Activated CD8-positive, alpha-beta memory T cell treated with anti-CD3 and anti-CD28 coated beads, Interleukin-2, amount 50 U/mL, for 48 hours (primary cell): ENCODE measurements around the gene CCDC88C.

Source experiments
- DNase-seq: peaks from one replicate; pipeline ENCODE4 v3.0.0-alpha.2; 2020

CCDC88C gene

GRCh38 chr14:91363776-91364523, 53.7 kb downstream of the CCDC88C start:
- no peak for DNase-seq

- no peak for DNase-seq
These were observed 56.3 kb downstream of the CCDC88C start for GRCh38 chr14:91361233-91361811.

DNA sequence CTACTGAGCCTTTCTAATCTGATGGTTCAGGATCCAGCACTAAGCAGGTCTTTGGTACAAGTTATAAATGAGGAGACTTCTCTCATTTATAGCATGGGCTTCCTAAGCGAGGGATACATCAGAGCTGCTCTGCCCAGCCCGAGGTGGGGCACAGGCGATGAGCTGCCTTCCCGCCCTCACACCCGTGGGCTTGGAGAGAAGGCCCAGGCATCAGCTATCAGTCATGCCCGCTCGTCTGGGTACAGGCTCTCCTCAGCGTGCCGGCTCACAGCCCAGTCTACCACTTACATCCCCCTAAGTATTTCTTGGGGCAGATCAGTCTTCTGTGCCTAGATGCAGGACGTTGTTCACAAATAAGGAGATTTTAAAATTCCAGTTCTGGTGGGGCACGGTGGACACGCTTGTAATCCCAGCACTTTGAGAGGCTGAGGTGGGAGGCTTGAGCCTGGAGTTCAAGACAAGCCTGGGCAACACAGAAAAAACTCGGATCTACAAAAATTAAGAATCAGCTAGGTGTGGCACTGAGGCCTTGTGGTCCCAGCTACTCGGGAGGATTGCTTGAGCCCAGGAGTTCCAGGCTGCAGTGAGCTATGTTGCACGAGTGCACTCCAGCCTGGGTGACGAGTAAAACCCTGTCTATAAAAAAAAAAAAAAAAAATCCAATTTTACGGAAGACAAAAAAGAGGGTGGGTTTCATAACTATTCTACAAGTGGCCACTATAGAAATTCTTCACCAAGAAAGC, 57.0 kb downstream of the CCDC88C start:
- no peak for DNase-seq

- no peak for DNase-seq
These were observed 58.9 kb downstream of the CCDC88C start for GRCh38 chr14:91358654-91359220.

- DNase-seq = no peak
These were observed 59.6 kb downstream of the CCDC88C start for GRCh38 chr14:91358025-91358319.

- no peak for DNase-seq
These were observed 60.2 kb downstream of the CCDC88C start for GRCh38 chr14:91357272-91358024.

DNA sequence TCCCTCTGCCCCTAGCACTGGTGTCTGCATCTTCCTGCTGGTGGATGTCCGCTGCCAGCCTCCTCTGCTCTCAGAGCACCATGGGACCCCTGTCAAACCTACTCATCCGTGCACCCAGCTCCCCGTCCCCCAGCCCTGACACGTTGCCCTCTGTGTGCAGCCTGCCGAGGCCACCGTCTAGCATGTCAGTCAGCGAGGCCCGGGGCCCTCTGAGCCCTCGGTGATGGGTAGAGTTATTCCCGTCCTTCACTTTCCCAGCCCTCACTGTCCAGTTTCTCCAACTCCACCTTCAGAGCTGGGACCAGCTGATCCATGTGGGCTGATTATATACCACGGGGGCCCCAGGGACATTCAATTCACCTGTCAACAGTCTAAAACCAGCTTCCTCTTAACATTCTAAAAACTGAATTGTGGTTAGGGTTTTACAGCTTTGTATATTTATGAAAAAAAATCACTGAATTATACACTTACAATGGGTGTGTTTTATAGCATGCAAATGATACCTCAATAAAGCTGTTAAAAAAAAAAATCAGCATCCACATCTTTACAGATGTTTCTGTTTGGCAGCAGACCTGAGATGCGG, 61.3 kb downstream of the CCDC88C start:
- DNase-seq = no peak

- DNase-seq = no peak
These were observed 62.5 kb downstream of the CCDC88C start for GRCh38 chr14:91354979-91355685.

DNA sequence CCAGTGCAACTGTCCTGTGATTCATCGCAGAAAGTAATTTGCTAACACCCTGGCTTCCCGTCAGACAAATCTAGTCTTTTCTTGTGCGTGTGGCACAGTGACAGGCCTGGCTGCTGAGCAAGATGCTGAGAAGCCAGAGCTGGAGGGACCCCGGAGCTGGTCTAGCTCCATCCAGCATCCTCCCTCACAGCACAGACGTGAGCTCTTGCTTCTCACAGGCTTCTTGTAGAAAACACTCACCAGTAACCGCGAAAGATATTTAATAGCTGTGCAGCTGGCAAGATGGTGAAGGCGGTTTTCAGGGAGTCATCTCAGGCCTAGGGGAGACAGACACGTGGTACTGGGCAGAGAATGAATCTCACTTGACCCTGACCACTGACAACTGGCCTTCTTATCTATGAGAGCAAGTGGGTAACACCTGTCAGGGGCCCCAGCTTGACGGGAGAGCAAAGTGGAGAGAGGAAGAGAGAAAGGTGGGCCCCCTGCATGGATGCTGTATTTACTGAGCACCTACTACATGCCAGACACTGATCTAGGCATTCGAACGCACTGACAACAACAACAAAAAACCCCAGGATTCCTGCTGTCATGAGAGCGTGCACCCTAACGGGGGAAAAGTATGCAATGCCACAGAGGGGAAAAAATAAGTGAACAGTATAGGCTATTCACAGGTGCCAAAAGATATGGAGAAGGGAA, 63.3 kb downstream of the CCDC88C start:
- no peak for DNase-seq

GRCh38 chr14:91352728-91353692, 64.6 kb downstream of the CCDC88C start:
- no peak for DNase-seq

DNA sequence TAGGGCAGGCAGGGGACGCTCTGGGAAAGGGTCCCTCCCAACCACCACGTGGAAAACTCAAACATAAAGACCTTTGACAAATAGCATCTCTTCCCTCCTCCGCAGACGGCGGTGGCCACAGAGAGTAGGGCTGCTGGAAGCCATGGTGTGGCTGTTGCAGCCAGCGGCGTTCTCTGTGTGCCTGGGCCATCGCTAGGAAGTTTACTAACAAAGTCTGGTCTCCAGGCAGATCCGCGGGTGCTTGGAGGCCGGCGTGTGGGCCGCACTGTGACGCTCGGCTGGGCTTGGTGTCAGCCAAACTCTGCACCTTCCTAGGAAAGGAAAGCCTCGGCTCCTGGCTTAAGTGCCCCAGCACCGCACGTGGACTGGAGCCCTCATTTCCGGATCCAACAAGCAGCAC, 65.6 kb downstream of the CCDC88C start:
- DNase-seq = no peak

- DNase-seq = no peak
These were observed 66.1 kb downstream of the CCDC88C start for GRCh38 chr14:91351512-91351862.

DNA sequence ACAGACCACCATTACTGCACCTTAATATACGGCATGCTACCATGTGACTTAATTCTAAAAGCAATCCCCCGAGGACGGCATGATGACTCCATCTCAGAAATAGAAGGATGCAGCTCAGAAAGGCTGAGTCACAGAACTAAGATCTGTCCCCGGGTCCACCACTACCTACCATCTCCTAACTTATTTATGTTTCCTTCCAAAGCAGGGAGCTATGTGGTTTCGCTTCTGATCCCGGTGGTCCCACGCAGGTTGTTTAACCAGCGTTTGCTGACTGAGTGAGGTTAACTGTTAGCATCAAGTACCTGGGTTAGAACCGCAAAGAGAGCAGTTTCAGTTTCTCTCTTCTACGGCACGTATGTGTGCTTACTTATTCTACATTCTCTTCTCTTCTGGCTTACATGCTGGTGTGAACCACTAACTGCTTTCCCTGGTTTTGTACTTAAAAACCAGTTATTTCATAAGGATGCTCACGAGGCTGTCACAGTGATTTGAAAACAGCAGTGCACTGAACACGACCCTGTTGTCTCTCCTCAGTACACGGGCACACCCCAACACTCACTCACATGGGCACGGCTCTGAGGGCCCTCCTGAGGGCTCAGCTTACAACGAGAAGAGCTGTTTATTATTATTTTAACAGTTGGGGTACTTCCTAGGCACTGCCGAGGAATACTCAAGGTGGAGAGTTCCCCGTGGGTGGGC, 66.7 kb downstream of the CCDC88C start:
- DNase-seq = no peak

DNA sequence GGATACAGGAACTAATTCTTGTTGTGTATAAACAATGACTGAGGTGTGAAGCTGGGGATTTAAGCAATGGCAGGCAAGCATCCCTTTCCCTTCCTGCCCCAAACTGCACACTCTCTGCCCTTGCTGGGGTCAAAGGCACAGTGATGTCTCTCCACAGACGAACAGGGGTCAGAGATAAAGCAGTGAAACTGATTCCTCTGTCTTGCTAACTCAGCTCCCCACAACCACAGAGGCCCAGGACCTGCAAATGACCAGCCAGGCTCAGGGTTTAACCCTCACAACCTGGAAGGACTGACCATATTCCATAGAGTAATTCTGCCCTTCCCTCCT, 67.2 kb downstream of the CCDC88C start:
- no peak for DNase-seq

DNA sequence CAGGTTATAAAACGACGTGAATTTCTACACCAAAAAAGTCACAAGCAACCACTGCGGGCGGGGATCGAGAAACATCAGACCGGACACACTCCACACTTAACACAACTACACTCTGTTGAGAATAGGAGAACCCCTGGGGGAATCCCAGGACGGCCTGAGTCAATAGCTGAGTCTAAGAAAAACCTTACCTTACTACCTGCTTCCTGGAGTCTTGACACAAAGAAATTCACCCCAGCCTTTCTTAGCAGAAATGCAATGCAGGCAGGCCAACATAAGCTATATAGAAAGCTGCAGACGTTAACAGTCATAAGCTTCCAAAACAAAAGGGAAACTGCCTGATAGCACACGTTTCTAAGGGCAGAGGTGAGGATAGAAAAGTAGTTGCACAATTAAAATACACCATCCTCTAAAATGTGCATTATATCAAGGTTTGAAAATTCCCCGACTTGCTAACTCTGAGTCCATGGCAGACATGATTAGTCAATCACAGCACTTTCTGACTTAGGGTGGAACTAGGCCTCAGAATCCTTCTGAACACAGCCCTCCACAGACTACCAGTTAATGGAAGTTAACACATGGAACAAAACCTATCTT, 68.0 kb downstream of the CCDC88C start:
- DNase-seq = peak; percentile 76

GRCh38 chr14:91348845-91349465, 68.7 kb downstream of the CCDC88C start:
- no peak for DNase-seq

- DNase-seq = no peak
These were observed 70.8 kb downstream of the CCDC88C start for GRCh38 chr14:91346838-91347173.

- no peak for DNase-seq
These were observed 73.5 kb downstream of the CCDC88C start for GRCh38 chr14:91344096-91344495.

GRCh38 chr14:91343051-91343450, 74.6 kb downstream of the CCDC88C start:
- DNase-seq = no peak
